HG03139 (cell line): ENCODE data around the gene DMP1.
"Not testable (repeated sequence)": the region's sequence is repeated elsewhere in the genome, so short reads cannot be mapped to it uniquely, and the experiment has no call there.

ENCODE experiments used
- ATAC-seq: cut with Tn5 transposase; IDR thresholded peaks from one replicate; pipeline ENCODE4 v1.9.1; 2021; ENCODE audit not compliant: unreplicated experiment

DMP1 gene

GRCh38 chr4:87680271-87680670, 30.2 kb downstream of the DMP1 start:
- no peak for ATAC-seq

GRCh38 chr4:87688316-87688715, 38.2 kb downstream of the DMP1 start:
- ATAC-seq, result no peak

GRCh38 chr4:87690947-87691346, 40.9 kb downstream of the DMP1 start:
- not testable (repeated sequence) for ATAC-seq

GRCh38 chr4:87692060-87692459, 42.0 kb downstream of the DMP1 start:
- not testable (repeated sequence) for ATAC-seq

GRCh38 chr4:87697272-87697671, 47.2 kb downstream of the DMP1 start:
- no peak for ATAC-seq

GRCh38 chr4:87697945-87698344, 47.9 kb downstream of the DMP1 start:
- ATAC-seq, result no peak

- ATAC-seq, result no peak
Observed at GRCh38 chr4:87698394-87698793, 48.3 kb downstream of the DMP1 start.

- no peak for ATAC-seq
Observed at GRCh38 chr4:87704001-87704400, 53.9 kb downstream of the DMP1 start.

GRCh38 chr4:87707279-87707918, 57.3 kb downstream of the DMP1 start:
- no peak for ATAC-seq
